ENCODE measurements around the gene SLC17A2.

SLC17A2 gene

GRCh38 chr6:25882051-25882496, 48.4 kb downstream of the SLC17A2 start:
- peak in 2 of 4 experiments; percentile 0 to 27 for DNase-seq

- DNase-seq = no peak
These were observed 49.9 kb downstream of the SLC17A2 start for GRCh38 chr6:25880601-25881000.

GRCh38 chr6:25878721-25879322, 51.7 kb downstream of the SLC17A2 start:
- DNase-seq = no peak

- no peak for DNase-seq
These were observed 54.4 kb downstream of the SLC17A2 start for GRCh38 chr6:25875926-25876602.

- no peak for DNase-seq
These were observed 55.0 kb downstream of the SLC17A2 start for GRCh38 chr6:25875563-25875905.

- DNase-seq = no peak
These were observed 55.5 kb downstream of the SLC17A2 start for GRCh38 chr6:25874822-25875562.

- DNase-seq = no peak
These were observed 56.4 kb downstream of the SLC17A2 start, which contains the start of gene SLC17A3 for GRCh38 chr6:25874118-25874517. TSS of gene SLC17A3 (minus strand) at chr6:25874243. CDS start at chr6:25868387, 5,856 bp downstream.

- DNase-seq = no peak
These were observed 57.7 kb downstream of the SLC17A2 start for GRCh38 chr6:25872814-25873213.

- DNase-seq = no peak
These were observed 60.7 kb downstream of the SLC17A2 start for GRCh38 chr6:25869840-25870239.

- no peak for DNase-seq
These were observed 61.9 kb downstream of the SLC17A2 start for GRCh38 chr6:25868436-25869183.

GRCh38 chr6:25866011-25866410, 64.5 kb downstream of the SLC17A2 start:
- DNase-seq = no peak

- DNase-seq = no peak
These were observed 67.1 kb downstream of the SLC17A2 start for GRCh38 chr6:25863360-25863759.

Measured in activated naive CD4-positive, alpha-beta T cell (primary cell).